Retinal pigment epithelial cell (primary cell): ENCODE measurements around the gene IRS2.

ENCODE experiments used
- DNase-seq: peaks from one replicate; pipeline ENCODE4 v3.0.0-alpha.2; 2010; ENCODE audit warnings: low read depth
- H3K4me3 ChIP-seq: 2 replicates; pipeline ENCODE4 v1.5.1; 2011; ENCODE audit warnings: mild to moderate bottlenecking, low read length, control low read depth, moderate library complexity
- CTCF ChIP-seq: conservative IDR thresholded peaks from 2 replicates; pipeline ENCODE4 v1.5.1; 2011; ENCODE audit warnings: low read depth, low read length, control low read depth, inconsistent platforms

The IRS2 gene

GRCh38 chr13:109779074-109779473, 7.3 kb downstream of the IRS2 start:
- no peak for TF ChIP-seq CTCF
- peak overlapping the region; percentile 76 for H3K4me3 ChIP-seq
- no peak for DNase-seq

GRCh38 chr13:109778102-109778542, 8.3 kb downstream of the IRS2 start:
- no peak for DNase-seq
- peak overlapping the region; percentile 76 for H3K4me3 ChIP-seq
- no peak for TF ChIP-seq CTCF

GRCh38 chr13:109776575-109776974, 9.8 kb downstream of the IRS2 start:
- DNase-seq: no peak
- TF ChIP-seq CTCF: no peak
- peak overlapping the region; percentile 5 for H3K4me3 ChIP-seq

GRCh38 chr13:109773786-109774185, 12.6 kb downstream of the IRS2 start:
- no peak for TF ChIP-seq CTCF
- no peak overlapping the region for H3K4me3 ChIP-seq
- no peak for DNase-seq

- DNase-seq: no peak
- H3K4me3 ChIP-seq: no peak overlapping the region
- TF ChIP-seq CTCF: no peak
Measured at GRCh38 chr13:109773276-109773675, 13.1 kb downstream of the IRS2 start.

GRCh38 chr13:109771926-109772325, 14.5 kb downstream of the IRS2 start:
- DNase-seq: no peak
- H3K4me3 ChIP-seq: no peak overlapping the region
- no peak for TF ChIP-seq CTCF

- H3K4me3 ChIP-seq: no peak overlapping the region
- no peak for TF ChIP-seq CTCF
- no peak for DNase-seq
Measured at GRCh38 chr13:109770436-109770835, 15.9 kb downstream of the IRS2 start.
